DMS153 (cell line): Measurements from ENCODE around the gene TUBGCP2.

Source experiments
- DNase-seq: peaks from one replicate; lab custom pipeline; 2025; lab: John Stamatoyannopoulos, UW

The TUBGCP2 gene

DNA sequence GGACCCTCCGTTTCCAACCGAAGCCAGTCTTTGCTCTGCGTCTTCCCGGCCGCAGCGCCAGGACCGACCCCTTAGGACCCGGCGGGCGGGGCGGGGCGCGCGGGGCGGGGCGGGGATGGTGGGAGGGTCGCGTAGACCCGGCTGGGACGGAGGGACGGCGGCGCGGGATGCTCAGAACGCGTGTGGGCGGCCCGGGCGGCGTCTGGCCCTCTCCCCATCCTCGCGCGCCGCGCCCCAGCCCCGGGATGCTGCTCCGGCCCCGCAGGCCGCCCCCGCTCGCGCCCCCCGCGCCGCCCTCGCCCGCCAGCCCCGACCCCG, 78.7 kb downstream of the TUBGCP2 start, which contains the start of gene UTF1:
Gene UTF1, plus strand, starts transcription at position 174 of the 318 bp plus-strand sequence. Its CDS starts 72 bp downstream, at position 246.
- no peak for DNase-seq

DNA sequence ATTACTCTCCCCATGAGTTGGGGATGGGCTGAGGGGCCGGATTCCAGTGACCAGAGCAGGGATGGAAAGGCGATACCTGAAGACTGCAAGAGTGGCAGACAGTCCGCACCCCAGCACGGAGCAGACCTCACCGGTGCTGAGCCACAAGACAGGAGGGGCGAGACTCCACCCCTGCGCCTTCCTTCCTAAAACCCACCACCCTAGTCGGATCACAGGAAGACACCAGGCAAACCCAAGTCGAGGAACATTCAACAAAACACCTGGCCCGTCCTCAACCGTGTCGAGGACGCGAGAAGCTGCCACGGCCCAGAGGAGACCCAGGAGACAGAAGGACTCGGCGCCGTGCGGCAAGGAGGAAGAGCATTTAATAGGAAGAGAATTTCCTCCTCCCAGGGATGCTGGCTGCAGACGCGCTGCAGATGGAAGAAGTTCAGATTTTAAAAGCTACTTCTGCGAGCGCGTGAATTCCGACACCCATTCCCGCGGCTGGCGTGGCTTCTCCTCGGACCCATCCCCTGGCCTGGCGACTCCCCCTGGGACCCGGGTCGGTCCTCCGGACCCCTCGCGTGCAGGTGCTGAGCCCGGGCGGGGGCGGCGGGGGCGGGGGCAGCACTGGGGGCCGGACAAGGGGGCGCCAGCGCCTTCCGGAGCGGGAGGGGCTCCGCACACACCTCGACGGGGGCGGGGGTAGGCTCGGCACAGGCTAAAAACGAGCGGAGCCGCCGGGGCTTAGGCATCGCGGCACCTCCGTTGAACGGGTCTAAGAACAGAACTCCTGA, 79.2 kb downstream of the TUBGCP2 start:
- no peak for DNase-seq
